LNCAP (cell line): ENCODE measurements around the gene TIMM13.

Experiments
- CTCF ChIP-seq: fragments of 450-650 bp; IDR thresholded peaks from 2 replicates; pipeline ENCODE4 v1.5.1; 2017; ENCODE audit warnings: mild to moderate bottlenecking

TIMM13 gene

GRCh38 chr19:2427429-2428320 lies at the start of gene TIMM13:
TIMM13 (minus strand) TSS chr19:2427586; CDS start chr19:2427533, 53 bp downstream.
- TF ChIP-seq CTCF: no peak

GRCh38 chr19:2476451-2477140 lies 49.2 kb upstream of the TIMM13 start:
- no peak for TF ChIP-seq CTCF

- no peak for TF ChIP-seq CTCF
These were observed 48.5 kb upstream of the TIMM13 start, which contains the start of gene GADD45B for GRCh38 chr19:2475702-2476450. GADD45B (plus strand) TSS chr19:2476127; CDS start chr19:2476359, 232 bp downstream.

GRCh38 chr19:2475018-2475701 lies 47.8 kb upstream of the TIMM13 start:
- no peak for TF ChIP-seq CTCF

GRCh38 chr19:2474232-2475017 lies 47.0 kb upstream of the TIMM13 start:
- TF ChIP-seq CTCF: peak; percentile 93

- TF ChIP-seq CTCF: no peak
These were observed 41.9 kb upstream of the TIMM13 start for GRCh38 chr19:2469102-2469914.
